A204.1 (cell line): ENCODE results near the gene CCR1.

Source experiments
- FAIRE-seq: peaks from 2 replicates; lab custom pipeline; 2012; peaks lifted over from hg19 to GRCh38; lab: Jason Lieb, UNC

The CCR1 gene

GRCh38 chr3:46208167-46208704, at the start of gene CCR1:
Gene CCR1 (minus strand): TSS chr3:46208313. CDS start chr3:46204313, 4,000 bp downstream.
- no peak for FAIRE-seq

- no peak for FAIRE-seq
These were observed 44.9 kb upstream of the CCR1 start for GRCh38 chr3:46252980-46253379.

- FAIRE-seq: no peak
These were observed 37.0 kb upstream of the CCR1 start for GRCh38 chr3:46245146-46245545.

GRCh38 chr3:46243560-46243959, 35.4 kb upstream of the CCR1 start:
- FAIRE-seq: no peak

GRCh38 chr3:46242120-46242519, 34.0 kb upstream of the CCR1 start, which contains the start of gene CCR3:
Gene CCR3 (plus strand): TSS chr3:46242460. CDS start chr3:46265159, 22,699 bp downstream.
- FAIRE-seq: no peak

- no peak for FAIRE-seq
These were observed 31.8 kb upstream of the CCR1 start for GRCh38 chr3:46239952-46240351.

GRCh38 chr3:46239301-46239938, 31.3 kb upstream of the CCR1 start:
- no peak for FAIRE-seq

GRCh38 chr3:46238386-46238785, 30.3 kb upstream of the CCR1 start:
- FAIRE-seq: no peak

GRCh38 chr3:46236294-46237054, 28.4 kb upstream of the CCR1 start:
- FAIRE-seq: no peak

- FAIRE-seq: no peak
These were observed 27.3 kb upstream of the CCR1 start for GRCh38 chr3:46235425-46235824.

- FAIRE-seq: no peak
These were observed 25.1 kb upstream of the CCR1 start for GRCh38 chr3:46233194-46233593.

GRCh38 chr3:46231323-46231722, 23.2 kb upstream of the CCR1 start:
- FAIRE-seq: no peak

GRCh38 chr3:46228260-46229242, 20.4 kb upstream of the CCR1 start:
- no peak for FAIRE-seq

GRCh38 chr3:46222435-46223161, 14.5 kb upstream of the CCR1 start:
- no peak for FAIRE-seq

- no peak for FAIRE-seq
These were observed 13.8 kb upstream of the CCR1 start for GRCh38 chr3:46221938-46222337.

GRCh38 chr3:46221391-46221790, 13.3 kb upstream of the CCR1 start:
- no peak for FAIRE-seq

- FAIRE-seq: no peak
These were observed 10.1 kb upstream of the CCR1 start for GRCh38 chr3:46218196-46218709.

GRCh38 chr3:46215810-46216414, 7.8 kb upstream of the CCR1 start:
- FAIRE-seq: no peak

- FAIRE-seq: no peak
These were observed 6.7 kb upstream of the CCR1 start for GRCh38 chr3:46214751-46215352.

GRCh38 chr3:46213201-46213600, 5.1 kb upstream of the CCR1 start:
- no peak for FAIRE-seq

GRCh38 chr3:46212101-46212500, 4.0 kb upstream of the CCR1 start:
- no peak for FAIRE-seq
